NK-92 treated with Interleukin-12 subunit alpha and Interleukin-12 subunit beta, amount 100 ng/mL, for 24 hours (cell line): ENCODE data around the gene COA7.

ENCODE experiments used
- DNase-seq: peaks from one replicate; lab custom pipeline; 2025; lab: John Stamatoyannopoulos, UW

COA7 gene

DNA sequence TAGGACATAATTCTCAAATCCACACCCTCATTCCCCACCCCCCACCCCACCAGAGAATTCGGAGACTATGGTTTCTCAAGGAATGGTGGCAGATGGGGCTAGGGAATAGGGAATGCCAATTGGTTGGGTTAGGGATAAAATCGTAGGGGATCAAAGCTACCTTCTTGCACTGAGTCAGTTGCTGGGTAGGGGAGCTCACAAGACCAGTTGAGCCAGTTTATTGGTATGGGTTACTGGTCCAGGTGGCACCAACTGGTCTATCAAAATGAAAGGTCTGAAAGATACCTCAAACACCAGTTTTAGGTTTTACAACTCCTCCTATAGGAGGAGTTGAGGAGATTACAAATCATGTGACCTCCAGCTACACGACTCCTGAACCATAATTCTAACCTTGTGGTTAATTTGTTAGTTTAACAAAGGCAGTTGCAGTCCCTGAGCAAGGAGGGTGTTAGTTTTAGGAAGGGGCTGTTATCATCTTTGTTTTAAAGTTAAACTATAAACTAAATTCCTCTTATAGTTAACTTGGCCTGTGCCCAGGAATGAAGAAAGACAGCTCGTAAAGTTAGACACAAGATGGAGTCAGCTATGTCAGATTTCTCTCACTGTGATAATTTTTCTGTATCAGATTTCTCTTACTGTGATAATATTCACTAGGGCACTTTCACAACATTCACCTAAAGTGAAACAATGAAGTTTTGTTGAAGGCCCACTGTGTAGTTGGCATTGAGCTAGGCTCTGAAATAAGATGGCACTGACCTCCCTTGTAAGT lies 62.6 kb downstream of the COA7 start:
- DNase-seq = peak; percentile 23
